Limb (tissue), 2 donors: ENCODE results near the gene EIF4A3.
A peak's percentile ranks its signal among the peaks of the same experiment; 100 is the strongest.

Experiments used
- DNase-seq, 2 donors: peaks; one replicate each; pipeline ENCODE4 v3.0.0-alpha.2; 2016; ENCODE audit errors: extremely low spot score in 2 of 2

The EIF4A3 gene

DNA sequence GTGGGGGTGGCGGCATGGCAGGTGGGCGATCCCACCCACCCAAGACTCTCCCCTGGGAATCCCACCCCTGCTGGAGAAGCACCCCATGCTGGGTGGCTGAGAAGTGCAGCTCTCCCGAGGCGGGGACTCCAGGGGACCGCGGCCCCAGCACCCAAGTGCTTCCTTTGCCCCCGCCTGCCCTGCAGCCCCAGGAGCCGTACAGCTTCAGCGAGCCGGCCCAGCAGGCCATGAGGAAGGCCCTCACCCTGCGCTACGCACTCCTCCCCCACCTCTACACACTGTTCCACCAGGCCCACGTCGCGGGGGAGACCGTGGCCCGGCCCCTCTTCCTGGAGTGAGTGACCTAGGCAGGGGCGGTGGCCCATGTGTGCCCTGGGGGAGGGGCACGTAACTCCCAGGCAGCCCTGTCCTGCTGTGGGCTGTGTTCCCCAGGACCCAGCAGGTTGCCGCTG lies 33.9 kb downstream of the EIF4A3 start:
- no peak for DNase-seq

DNA sequence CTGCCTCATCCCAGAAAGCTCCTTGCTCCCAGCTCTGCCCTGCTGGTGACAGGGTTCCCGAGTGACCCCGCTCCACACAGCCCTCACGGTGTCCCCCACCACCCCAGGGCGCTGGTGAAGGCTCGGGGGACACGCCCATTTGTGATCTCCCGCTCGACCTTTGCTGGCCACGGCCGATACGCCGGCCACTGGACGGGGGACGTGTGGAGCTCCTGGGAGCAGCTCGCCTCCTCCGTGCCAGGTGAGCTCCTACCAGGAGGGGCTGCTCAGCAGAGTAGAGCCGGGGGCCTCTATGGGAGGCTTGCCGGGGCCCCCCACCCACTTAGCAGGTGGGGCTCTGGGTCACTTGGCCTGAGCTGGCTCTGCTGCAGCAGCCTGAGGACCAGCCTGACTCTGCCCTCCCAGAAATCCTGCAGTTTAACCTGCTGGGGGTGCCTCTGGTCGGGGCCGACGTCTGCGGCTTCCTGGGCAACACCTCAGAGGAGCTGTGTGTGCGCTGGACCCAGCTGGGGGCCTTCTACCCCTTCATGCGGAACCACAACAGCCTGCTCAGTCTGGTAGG lies 34.4 kb downstream of the EIF4A3 start:
- DNase-seq, result no peak

DNA sequence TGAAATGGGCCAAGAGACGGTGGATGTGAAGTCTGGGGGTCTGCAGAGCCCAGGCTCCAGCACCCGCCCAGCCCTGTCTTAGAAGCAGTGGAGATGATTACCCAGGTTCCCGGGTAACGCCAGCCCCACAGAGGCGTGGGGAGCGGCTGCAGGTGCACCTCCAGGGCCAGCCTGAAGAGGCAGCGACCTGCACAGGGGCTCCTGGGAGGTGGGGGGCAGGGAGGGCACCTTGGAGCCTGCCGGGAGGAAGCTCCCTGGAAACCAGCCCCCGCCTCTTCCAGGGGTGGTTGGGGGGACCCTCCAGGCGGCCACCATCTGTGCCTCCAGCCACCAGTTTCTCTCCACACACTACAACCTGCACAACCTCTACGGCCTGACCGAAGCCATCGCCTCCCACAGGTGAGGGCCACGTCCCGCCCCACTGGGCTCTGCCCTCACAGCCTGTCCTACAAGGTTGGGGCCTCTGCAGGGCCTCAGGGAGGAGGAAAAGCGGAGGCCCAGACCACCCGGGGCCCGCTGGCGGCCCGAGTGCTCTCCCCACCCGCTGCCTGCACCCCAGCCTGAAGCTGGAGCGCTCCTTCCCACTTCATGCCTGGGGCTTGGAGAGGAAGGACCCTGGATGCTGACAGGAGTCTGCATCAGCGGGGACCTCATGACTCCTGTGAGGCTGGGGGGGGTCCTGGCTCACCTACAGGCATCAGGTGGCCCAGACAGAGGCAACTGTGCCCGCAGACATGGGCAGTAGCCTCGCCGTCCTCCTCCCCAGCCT lies 35.0 kb downstream of the EIF4A3 start:
- no peak for DNase-seq

DNA sequence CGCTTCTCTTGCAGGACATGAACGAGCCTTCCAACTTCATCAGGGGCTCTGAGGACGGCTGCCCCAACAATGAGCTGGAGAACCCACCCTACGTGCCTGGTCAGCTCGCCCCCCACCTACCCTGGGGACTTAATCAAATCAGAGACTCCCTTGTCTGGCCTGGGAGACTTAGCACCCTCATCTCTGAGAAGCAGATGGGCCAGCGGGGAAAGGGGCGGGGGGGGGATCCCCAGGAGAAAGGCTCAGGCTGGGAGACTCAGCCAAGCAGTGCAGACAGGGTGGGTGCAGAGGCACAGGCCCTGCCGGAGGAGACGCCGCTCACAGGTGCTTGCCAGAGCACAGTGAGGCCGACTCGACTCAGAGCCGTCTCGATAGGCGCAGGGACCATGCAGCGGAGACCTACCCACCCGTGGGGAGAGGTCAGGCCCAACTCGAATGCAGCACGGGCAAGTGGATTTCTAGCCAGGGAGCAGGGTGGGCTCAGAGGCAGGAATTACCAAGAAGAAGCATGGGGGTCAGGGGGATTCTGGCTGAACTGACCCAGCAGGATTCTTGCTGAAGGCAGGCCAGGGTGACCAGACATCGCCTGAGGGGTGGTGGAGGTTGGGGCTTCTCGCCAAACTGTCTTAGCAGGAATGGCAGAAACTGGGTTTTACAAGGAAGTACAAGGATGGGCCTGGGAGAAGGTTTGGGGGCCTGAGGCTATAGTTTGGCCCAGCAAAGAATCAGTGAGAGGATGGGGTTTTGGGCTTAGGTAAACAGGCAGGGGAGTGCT lies 35.8 kb downstream of the EIF4A3 start:
- no peak for DNase-seq

DNA sequence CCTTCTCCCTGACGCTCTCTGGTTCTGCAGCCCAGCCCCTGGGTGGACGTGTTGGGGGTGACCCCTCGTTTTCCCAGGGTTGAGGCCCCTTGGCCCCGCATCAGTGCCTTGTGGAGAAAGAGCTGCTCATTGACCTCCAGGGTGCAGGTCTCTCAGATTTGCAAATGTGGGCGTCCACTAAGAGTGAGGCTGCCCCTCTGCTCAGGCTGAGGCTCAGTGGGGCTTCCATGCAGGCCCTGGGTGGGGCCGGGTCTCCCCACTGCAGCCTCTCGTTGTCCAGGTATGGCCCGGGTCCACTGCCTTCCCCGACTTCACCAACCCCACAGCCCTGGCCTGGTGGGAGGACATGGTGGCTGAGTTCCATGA lies 36.5 kb downstream of the EIF4A3 start:
- no peak for DNase-seq

DNA sequence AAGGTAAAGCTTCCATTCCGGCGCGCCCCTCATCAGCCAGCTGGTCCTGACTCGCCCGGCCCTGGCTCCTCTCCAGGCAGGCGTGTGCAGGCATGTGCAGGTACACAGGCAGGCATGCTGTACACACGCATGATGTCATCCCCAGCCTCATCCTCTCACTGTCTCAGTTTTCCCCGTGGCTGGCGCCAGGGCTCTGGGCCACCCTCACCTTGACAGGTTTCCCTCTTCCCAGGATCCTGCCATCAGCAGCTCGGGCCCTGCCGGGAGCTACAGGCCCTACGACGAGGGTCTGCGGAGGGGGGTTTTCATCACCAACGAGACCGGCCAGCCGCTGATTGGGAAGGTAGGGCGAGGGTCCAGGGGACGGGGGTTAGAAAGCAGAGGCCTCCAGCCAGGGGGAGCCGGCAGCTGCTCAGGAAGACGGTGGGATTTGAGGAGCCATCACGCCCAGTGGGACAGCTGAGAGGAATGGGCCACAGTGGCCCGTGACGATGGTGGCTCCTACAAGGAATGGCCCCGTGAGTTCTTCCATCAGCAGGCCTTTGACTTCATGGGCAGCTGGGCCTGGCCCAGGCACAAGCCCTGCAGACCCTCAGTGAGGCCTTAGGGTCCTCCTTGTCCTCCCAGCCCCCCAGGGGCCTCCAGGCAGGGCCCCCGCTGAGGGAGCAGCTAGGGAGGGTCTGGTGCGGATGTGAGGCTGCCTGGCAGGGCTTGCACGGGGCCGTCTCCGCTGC lies 37.0 kb downstream of the EIF4A3 start:
- no peak for DNase-seq

DNA sequence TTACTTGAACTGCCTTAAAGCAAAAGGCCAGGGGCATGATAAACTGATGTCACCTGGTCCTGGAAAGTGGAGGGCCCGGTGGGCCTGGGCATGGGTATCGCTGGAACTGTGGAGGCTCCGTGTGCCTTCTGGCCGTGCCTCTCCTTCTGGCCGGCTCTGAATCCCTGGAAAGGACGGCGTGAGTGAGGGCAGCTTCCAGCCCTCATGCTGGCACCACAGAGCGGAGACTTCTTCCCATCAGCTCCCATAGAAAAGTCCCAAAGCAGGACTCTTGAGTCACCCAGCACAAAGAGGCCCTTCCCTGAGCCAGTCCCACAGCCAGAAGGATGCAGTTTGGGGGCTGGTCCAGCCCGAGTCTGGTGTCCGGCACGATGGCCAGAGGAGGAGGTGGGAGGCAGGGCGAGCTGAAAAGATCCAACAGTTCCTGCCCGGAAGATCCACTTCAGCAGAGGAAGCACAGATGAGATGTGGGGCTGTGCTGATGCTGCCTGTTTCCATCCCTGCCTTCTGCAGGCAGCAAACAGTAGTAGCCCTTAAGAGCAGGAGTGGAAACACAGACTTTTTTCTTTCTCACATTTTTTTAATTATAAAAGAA lies 37.8 kb downstream of the EIF4A3 start:
- no peak for DNase-seq

DNA sequence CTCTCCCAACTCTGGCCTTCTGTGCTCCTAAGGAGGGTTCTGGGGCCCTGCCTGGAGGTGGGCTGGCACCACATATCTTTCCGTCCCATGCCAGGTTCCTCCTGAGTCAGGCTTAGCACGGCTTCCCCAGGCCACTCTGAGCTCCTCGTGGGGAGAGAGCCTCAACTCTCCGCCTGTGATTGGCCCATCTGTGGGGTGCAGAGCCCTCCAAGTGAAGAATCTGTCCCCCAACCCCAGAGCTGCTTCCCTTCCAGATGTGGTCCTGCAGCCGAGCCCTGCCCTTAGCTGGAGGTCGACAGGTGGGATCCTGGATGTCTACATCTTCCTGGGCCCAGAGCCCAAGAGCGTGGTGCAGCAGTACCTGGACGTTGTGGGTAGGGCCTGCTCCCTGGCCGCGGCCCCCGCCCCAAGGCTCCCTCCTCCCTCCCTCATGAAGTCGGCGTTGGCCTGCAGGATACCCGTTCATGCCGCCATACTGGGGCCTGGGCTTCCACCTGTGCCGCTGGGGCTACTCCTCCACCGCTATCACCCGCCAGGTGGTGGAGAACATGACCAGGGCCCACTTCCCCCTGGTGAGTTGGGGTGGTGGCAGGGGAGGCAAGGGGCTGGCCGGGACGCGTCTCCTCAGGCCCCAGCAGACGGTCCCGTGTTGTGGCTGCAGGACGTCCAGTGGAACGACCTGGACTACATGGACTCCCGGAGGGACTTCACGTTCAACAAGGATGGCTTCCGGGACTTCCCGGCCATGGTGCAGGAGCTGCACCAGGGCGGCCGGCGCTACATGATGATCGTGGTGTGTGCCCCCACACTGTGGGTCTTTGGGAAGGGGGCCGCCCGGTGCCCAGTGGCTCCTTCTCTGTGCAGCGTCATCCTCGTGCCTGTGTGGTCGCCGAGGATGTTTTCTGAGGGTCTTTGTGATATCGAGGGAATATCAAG lies 38.6 kb downstream of the EIF4A3 start:
- no peak for DNase-seq

DNA sequence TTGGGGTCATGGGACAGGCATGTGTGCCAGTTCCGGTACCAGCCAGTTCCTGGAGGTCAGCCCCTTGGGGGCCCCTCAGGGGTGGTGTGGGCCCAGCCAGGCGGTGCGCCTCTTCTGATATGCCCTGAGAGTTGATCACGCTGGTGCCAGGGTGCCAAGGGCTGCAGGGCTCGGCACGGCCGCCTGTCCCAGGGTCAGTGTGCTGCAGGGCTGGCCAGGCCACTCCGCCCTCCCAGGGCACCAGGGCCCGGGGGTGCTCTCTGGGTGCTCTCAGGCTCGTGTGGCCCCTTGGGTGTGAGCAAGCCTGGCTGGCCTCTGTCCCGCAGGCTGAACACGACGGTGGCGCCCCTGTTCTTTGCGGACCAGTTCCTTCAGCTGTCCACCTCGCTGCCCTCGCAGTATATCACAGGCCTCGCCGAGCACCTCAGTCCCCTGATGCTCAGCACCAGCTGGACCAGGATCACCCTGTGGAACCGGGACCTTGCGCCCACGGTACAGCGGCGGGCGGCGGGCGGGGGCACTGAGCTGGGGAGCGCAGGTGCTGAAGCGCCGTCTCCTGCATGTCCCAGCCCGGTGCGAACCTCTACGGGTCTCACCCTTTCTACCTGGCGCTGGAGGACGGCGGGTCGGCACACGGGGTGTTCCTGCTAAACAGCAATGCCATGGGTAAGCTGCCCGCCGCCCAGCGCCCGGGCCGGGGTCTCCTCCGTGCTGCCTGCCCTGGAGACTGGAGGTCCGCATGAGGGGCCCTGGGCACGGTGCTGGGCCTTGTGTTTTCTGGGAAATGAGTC lies 39.5 kb downstream of the EIF4A3 start:
- DNase-seq, result no peak

DNA sequence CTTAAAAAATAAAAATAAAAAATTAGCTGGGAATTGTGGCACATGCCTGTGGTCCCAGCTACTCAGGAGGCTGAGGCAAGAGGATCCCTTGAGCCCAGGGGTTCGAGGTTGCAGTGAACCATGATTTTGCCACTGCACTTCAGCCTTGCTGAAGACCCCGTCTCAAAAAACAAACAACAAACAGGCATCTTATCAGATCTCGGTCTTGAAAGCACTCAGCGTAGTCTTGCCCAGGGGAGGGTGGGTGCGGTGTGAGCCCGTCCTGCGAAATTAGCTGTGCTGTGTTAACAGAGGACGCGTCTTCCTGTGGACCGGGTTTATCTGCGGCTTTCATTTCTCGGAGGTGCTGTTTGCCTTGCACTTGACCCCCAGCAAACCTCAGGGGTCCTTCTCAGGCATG lies 40.2 kb downstream of the EIF4A3 start:
- no peak for DNase-seq

DNA sequence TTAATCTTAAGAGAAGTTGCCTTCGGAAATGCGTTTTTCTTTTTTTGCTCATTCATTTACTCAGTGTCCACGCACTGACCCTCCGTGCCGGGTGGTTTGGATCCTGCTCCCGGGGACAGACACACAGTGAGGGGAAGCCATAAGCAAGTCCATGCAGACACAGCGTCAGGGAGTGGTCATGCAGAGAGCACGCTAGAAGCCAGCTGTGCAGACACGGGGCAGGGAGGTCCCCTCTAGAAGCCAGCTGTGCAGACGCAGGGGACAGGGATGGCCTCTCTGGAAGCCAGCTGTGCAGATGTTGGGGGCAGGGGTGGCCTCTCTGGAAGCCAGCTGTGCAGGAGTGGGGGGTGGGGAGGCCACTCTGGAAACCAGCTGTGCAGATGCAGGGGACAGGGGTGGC lies 40.8 kb downstream of the EIF4A3 start:
- peak in 1 of 2 donors; percentile 55 for DNase-seq

DNA sequence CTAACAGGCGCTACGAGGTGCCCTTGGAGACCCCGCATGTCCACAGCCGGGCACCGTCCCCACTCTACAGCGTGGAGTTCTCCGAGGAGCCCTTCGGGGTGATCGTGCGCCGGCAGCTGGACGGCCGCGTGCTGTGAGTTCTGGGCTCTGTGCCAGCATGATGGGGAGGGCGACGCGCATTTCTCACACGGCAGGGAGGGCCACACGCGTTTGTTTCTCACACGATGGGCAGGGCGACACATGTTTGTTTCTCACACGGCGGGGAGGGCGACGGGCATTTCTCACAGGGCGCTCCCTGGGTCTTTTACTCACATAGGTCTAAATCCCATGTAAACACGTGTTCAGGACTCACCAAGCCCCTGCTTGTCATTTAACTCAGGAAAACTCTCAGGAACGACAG lies 41.2 kb downstream of the EIF4A3 start:
- DNase-seq, result peak in 1 of 2 donors; percentile 77

DNA sequence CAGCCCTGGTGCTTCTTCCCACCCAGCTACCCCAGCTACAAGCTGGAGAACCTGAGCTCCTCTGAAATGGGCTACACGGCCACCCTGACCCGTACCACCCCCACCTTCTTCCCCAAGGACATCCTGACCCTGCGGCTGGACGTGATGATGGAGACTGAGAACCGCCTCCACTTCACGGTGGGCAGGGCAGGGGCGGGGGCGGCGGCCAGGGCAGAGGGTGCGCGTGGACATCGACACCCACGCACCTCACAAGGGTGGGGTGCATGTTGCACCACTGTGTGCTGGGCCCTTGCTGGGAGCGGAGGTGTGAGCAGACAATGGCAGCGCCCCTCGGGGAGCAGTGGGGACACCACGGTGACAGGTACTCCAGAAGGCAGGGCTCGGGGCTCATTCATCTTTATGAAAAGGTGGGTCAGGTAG lies 42.0 kb downstream of the EIF4A3 start:
- no peak for DNase-seq

DNA sequence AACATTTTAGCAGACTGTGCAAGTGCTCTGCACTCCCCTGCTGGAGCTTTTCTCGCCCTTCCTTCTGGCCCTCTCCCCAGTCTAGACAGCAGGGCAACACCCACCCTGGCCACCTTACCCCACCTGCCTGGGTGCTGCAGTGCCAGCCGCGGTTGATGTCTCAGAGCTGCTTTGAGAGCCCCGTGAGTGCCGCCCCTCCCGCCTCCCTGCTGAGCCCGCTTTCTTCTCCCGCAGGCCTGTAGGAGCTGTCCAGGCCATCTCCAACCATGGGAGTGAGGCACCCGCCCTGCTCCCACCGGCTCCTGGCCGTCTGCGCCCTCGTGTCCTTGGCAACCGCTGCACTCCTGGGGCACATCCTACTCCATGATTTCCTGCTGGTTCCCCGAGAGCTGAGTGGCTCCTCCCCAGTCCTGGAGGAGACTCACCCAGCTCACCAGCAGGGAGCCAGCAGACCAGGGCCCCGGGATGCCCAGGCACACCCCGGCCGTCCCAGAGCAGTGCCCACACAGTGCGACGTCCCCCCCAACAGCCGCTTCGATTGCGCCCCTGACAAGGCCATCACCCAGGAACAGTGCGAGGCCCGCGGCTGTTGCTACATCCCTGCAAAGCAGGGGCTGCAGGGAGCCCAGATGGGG lies 42.5 kb downstream of the EIF4A3 start:
- DNase-seq, result no peak

DNA sequence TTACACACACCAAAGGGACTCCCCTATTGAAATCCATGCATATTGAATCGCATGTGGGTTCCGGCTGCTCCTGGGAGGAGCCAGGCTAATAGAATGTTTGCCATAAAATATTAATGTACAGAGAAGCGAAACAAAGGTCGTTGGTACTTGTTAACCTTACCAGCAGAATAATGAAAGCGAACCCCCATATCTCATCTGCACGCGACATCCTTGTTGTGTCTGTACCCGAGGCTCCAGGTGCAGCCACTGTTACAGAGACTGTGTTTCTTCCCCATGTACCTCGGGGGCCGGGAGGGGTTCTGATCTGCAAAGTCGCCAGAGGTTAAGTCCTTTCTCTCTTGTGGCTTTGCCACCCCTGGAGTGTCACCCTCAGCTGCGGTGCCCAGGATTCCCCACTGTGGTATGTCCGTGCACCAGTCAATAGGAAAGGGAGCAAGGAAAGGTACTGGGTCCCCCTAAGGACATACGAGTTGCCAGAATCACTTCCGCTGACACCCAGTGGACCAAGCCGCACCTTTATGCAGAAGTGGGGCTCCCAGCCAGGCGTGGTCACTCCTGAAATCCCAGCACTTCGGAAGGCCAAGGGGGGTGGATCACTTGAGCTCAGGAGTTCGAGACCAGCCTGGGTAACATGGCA lies 43.4 kb downstream of the EIF4A3 start:
- no peak for DNase-seq

DNA sequence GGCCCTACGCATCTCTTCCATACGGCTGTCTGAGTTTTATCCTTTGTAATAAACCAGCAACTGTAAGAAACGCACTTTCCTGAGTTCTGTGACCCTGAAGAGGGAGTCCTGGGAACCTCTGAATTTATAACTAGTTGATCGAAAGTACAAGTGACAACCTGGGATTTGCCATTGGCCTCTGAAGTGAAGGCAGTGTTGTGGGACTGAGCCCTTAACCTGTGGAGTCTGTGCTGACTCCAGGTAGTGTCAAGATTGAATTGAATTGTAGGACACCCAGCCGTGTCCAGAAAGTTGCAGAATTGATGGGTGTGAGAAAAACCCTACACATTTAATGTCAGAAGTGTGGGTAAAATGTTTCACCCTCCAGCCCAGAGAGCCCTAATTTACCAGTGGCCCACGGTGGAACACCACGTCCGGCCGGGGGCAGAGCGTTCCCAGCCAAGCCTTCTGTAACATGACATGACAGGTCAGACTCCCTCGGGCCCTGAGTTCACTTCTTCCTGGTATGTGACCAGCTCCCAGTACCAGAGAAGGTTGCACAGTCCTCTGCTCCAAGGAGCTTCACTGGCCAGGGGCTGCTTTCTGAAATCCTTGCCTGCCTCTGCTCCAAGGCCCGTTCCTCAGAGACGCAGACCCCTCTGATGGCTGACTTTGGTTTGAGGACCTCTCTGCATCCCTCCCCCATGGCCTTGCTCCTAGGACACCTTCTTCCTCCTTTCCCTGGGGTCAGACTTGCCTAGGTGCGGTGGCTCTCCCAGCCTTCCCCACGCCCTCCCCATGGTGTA lies 44.1 kb downstream of the EIF4A3 start:
- no peak for DNase-seq

DNA sequence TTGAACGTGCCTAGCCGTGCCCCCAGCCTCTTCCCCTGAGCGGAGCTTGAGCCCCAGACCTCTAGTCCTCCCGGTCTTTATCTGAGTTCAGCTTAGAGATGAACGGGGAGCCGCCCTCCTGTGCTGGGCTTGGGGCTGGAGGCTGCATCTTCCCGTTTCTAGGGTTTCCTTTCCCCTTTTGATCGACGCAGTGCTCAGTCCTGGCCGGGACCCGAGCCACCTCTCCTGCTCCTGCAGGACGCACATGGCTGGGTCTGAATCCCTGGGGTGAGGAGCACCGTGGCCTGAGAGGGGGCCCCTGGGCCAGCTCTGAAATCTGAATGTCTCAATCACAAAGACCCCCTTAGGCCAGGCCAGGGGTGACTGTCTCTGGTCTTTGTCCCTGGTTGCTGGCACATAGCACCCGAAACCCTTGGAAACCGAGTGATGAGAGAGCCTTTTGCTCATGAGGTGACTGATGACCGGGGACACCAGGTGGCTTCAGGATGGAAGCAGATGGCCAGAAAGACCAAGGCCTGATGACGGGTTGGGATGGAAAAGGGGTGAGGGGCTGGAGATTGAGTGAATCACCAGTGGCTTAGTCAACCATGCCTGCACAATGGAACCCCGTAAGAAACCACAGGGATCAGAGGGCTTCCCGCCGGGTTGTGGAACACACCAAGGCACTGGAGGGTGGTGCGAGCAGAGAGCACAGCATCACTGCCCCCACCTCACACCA lies 44.8 kb downstream of the EIF4A3 start:
- DNase-seq, result peak in 1 of 2 donors; percentile 51
